NT2/D1 (cell line): Measurements from ENCODE around the gene PKNOX2.
A peak's percentile ranks its signal among the peaks of the same experiment; 100 is the strongest.
"Not testable (repeated sequence)": the region's sequence is repeated elsewhere in the genome, so short reads cannot be mapped to it uniquely, and the experiment has no call there.

Experiments used
- DNase-seq: peaks from one replicate; pipeline ENCODE4 v3.0.0-alpha.2; 2011; ENCODE audit warnings: low read depth, low spot score
- H3K27me3 ChIP-seq: 2 replicates; pipeline ENCODE4 v1.6.0; 2011; ENCODE audit warnings: mild to moderate bottlenecking; ENCODE audit not compliant: insufficient read length, insufficient read depth
- H3K36me3 ChIP-seq: 2 replicates; pipeline ENCODE4 v1.6.1; 2011; ENCODE audit warnings: mild to moderate bottlenecking, low read length, mixed read lengths; ENCODE audit not compliant: insufficient read depth, insufficient read length
- H3K4me1 ChIP-seq: 2 replicates; pipeline ENCODE4 v1.5.1; 2011; ENCODE audit not compliant: insufficient read depth, insufficient read length
- H3K4me3 ChIP-seq: 2 replicates; pipeline ENCODE4 v1.5.1; 2011; ENCODE audit warnings: low read depth; ENCODE audit not compliant: insufficient read length
- H3K9ac ChIP-seq: 2 replicates; pipeline ENCODE4 v1.6.0; 2011; ENCODE audit warnings: low read depth; ENCODE audit not compliant: insufficient read length
- H3K9me3 ChIP-seq: 2 replicates; pipeline ENCODE4 v1.5.1; 2011; ENCODE audit warnings: mild to moderate bottlenecking, low read length; ENCODE audit not compliant: insufficient read depth
- SUZ12 ChIP-seq: IDR thresholded peaks from 2 replicates; pipeline ENCODE4 v1.6.1; 2011; ENCODE audit not compliant: insufficient read length, insufficient read depth; ENCODE audit errors: extremely low read depth
- YY1 ChIP-seq: IDR thresholded peaks from 2 replicates; pipeline ENCODE4 v1.6.1; 2011; ENCODE audit not compliant: insufficient read length, insufficient read depth
- ZNF274 ChIP-seq: IDR thresholded peaks from 2 replicates; pipeline ENCODE4 v1.6.1; 2011; ENCODE audit warnings: mild to moderate bottlenecking, low read depth, low read length

The PKNOX2 gene

GRCh38 chr11:125215976-125216375, 51.4 kb downstream of the PKNOX2 start:
- Histone ChIP-seq H3K9ac (no peak overlapping the region), H3K9me3 (no peaks in the 10 kb centered on the region), H3K4me1 (peaks cover 16% of the 10 kb centered on the region), H3K27me3 (no peaks in the 10 kb centered on the region), H3K36me3 (no peaks in the 10 kb centered on the region), H3K4me3 (no peak overlapping the region)
- no peak for DNase-seq
- no peak for TF ChIP-seq ZNF274
- TF ChIP-seq SUZ12 = no peak
- no peak for TF ChIP-seq YY1

- Histone ChIP-seq H3K4me1 (peaks cover 13% of the 10 kb centered on the region), H3K9me3 (no peaks in the 10 kb centered on the region), H3K27me3 (no peaks in the 10 kb centered on the region), H3K9ac (no peak overlapping the region), H3K4me3 (no peak overlapping the region), H3K36me3 (no peaks in the 10 kb centered on the region)
- no peak for DNase-seq
- no peak for TF ChIP-seq ZNF274
- TF ChIP-seq SUZ12 = no peak
- no peak for TF ChIP-seq YY1
Measured at GRCh38 chr11:125218336-125218735, 53.8 kb downstream of the PKNOX2 start.

- H3K27me3 ChIP-seq = no peaks in the 10 kb centered on the region
- no peak overlapping the region for H3K4me3 ChIP-seq
- H3K9me3 ChIP-seq = no peaks in the 10 kb centered on the region
- H3K4me1 ChIP-seq = peaks cover 12% of the 10 kb centered on the region
- TF ChIP-seq SUZ12 (no peak), YY1 (no peak), ZNF274 (no peak)
- H3K9ac ChIP-seq = no peak overlapping the region
- no peaks in the 10 kb centered on the region for H3K36me3 ChIP-seq
- DNase-seq = no peak
Measured at GRCh38 chr11:125221461-125221860, 56.9 kb downstream of the PKNOX2 start.

- TF ChIP-seq ZNF274 (no peak), YY1 (no peak)
- DNase-seq = no peak
- no peaks in the 10 kb centered on the region for H3K9me3 ChIP-seq
- no peak overlapping the region for H3K4me3 ChIP-seq
- H3K9ac ChIP-seq = no peak overlapping the region
- peaks cover 9% of the 10 kb centered on the region for H3K4me1 ChIP-seq
- no peaks in the 10 kb centered on the region for H3K27me3 ChIP-seq
- H3K36me3 ChIP-seq = no peaks in the 10 kb centered on the region
Measured at GRCh38 chr11:125222494-125222893, 57.9 kb downstream of the PKNOX2 start.

- not testable (repeated sequence) for H3K9ac ChIP-seq, H3K9me3 ChIP-seq, DNase-seq, H3K27me3 ChIP-seq, H3K4me3 ChIP-seq, H3K36me3 ChIP-seq
- peaks cover 10% of the 10 kb centered on the region for H3K4me1 ChIP-seq
Measured at GRCh38 chr11:125223161-125223560, 58.6 kb downstream of the PKNOX2 start.

GRCh38 chr11:125223901-125224361, 59.4 kb downstream of the PKNOX2 start:
- Histone ChIP-seq H3K27me3 (no peaks in the 10 kb centered on the region), H3K36me3 (no peaks in the 10 kb centered on the region), H3K4me3 (no peak overlapping the region), H3K9me3 (no peaks in the 10 kb centered on the region), H3K4me1 (peaks cover 16% of the 10 kb centered on the region), H3K9ac (peak overlapping the region; percentile 22)
- TF ChIP-seq SUZ12 (no peak), YY1 (no peak), ZNF274 (no peak)
- DNase-seq = no peak

GRCh38 chr11:125224391-125225021, 60.0 kb downstream of the PKNOX2 start:
- Histone ChIP-seq H3K36me3 (no peaks in the 10 kb centered on the region), H3K9ac (no peak overlapping the region)
- TF ChIP-seq SUZ12 = no peak
- TF ChIP-seq ZNF274 = no peak
- TF ChIP-seq YY1 = no peak

More at GRCh38 chr11:125224391-125225021, 60.0 kb downstream of the PKNOX2 start:
- no peak overlapping the region for H3K4me3 ChIP-seq
- no peaks in the 10 kb centered on the region for H3K9me3 ChIP-seq
- H3K4me1 ChIP-seq = peaks cover 18% of the 10 kb centered on the region
- DNase-seq = no peak
- H3K27me3 ChIP-seq = no peaks in the 10 kb centered on the region
